ENCODE results near the gene TBC1D19. TPM values are rescaled to one million over a fixed set of nuclear protein-coding genes. Genes with fewer than 3 reads are reported as not detected.
"Not testable (repeated sequence)": the region's sequence is repeated elsewhere in the genome, so short reads cannot be mapped to it uniquely, and the experiment has no call there.

TBC1D19 gene
- total and polyA plus RNA-seq, 2 donors from 2014 or later: 10.8 to 19.1 TPM

- Histone ChIP-seq H3K9ac (ENCODE audit: low read length in 3 of 3) (no peak overlapping the region), H3K9me3 (ENCODE audit: control insufficient read depth in 2 of 3, insufficient read depth in 1 of 3, low read length in 3 of 3) (no peaks in the 10 kb centered on the region), H3K4me1 (ENCODE audit: control insufficient read depth in 2 of 3, insufficient read depth in 2 of 3, low read depth in 1 of 3, low read length in 3 of 3) (no peaks in the 10 kb centered on the region), H3K4me3 (ENCODE audit: low read length in 3 of 3) (no peak overlapping the region), H3K27me3 (ENCODE audit: control insufficient read depth, insufficient read depth, low read length) (no peaks in the 10 kb centered on the region), H3K36me3 (ENCODE audit: control insufficient read depth in 2 of 3, insufficient read depth in 3 of 3, low read length in 3 of 3) (peaks cover 0 to 10% (median 2%) of the 10 kb centered on the region in 3 donors), H3K27ac (ENCODE audit: low read depth in 2 of 2, low read length in 2 of 2) (no peak overlapping the region)
- no peak for TF ChIP-seq CTCF (IDR thresholded peaks at IDR 0.05; ENCODE audit: borderline replicate concordance, extremely low read depth, insufficient read depth)
- DNase-seq (no peak), FAIRE-seq (no peak)
- intact Hi-C loops (cut with DNase I): no loop called here
These were observed 37.5 kb downstream of the TBC1D19 start for GRCh38 chr4:26621366-26621765.

- Histone ChIP-seq H3K4me1 (ENCODE audit: control insufficient read depth in 2 of 3, insufficient read depth in 2 of 3, low read depth in 1 of 3, low read length in 3 of 3) (no peaks in the 10 kb centered on the region), H3K27ac (ENCODE audit: low read depth in 2 of 2, low read length in 2 of 2) (no peak overlapping the region), H3K9me3 (ENCODE audit: control insufficient read depth in 2 of 3, insufficient read depth in 1 of 3, low read length in 3 of 3) (no peaks in the 10 kb centered on the region), H3K9ac (ENCODE audit: low read length in 3 of 3) (no peak overlapping the region), H3K36me3 (ENCODE audit: control insufficient read depth in 2 of 3, insufficient read depth in 3 of 3, low read length in 3 of 3) (peaks cover 0 to 10% (median 0%) of the 10 kb centered on the region in 3 donors), H3K27me3 (ENCODE audit: control insufficient read depth, insufficient read depth, low read length) (no peaks in the 10 kb centered on the region), H3K4me3 (ENCODE audit: low read length in 3 of 3) (no peak overlapping the region)
- FAIRE-seq: no peak
- intact Hi-C loops (cut with DNase I): no loop called here
- TF ChIP-seq CTCF (IDR thresholded peaks at IDR 0.05; ENCODE audit: borderline replicate concordance, extremely low read depth, insufficient read depth): no peak
- no peak for DNase-seq
These were observed 39.0 kb downstream of the TBC1D19 start for GRCh38 chr4:26622913-26623312.

DNA sequence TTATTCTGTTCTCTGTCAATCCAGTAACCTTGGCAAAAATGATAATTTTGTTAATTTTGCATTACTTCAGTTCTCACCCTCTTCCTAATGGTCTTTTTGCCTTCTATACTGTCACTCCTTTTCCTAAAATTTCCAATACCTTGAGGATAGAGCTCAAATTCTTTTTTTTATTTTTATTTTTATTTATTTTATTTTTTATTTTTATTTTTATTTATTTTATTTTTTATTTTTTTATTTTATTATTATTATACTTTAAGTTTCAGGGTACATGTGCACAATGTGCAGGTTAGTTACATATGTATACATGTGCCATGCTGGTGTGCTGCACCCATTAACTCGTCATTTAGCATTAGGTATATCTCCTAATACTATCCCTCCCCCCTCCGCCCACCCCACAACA lies 42.8 kb downstream of the TBC1D19 start:
- H3K9me3 ChIP-seq (ENCODE audit: control insufficient read depth in 2 of 3, insufficient read depth in 1 of 3, low read length in 3 of 3); FAIRE-seq: not testable (repeated sequence)

GRCh38 chr4:26632916-26633315 lies 49.0 kb downstream of the TBC1D19 start:
- Histone ChIP-seq H3K4me1 (ENCODE audit: control insufficient read depth in 2 of 3, insufficient read depth in 2 of 3, low read depth in 1 of 3, low read length in 3 of 3) (no peaks in the 10 kb centered on the region), H3K9ac (ENCODE audit: low read length in 3 of 3) (no peak overlapping the region), H3K27ac (ENCODE audit: low read depth in 2 of 2, low read length in 2 of 2) (no peak overlapping the region), H3K9me3 (ENCODE audit: control insufficient read depth in 2 of 3, insufficient read depth in 1 of 3, low read length in 3 of 3) (no peaks in the 10 kb centered on the region), H3K27me3 (ENCODE audit: control insufficient read depth, insufficient read depth, low read length) (no peaks in the 10 kb centered on the region), H3K4me3 (ENCODE audit: low read length in 3 of 3) (no peak overlapping the region), H3K36me3 (ENCODE audit: control insufficient read depth in 2 of 3, insufficient read depth in 3 of 3, low read length in 3 of 3) (no peaks in the 10 kb centered on the region)
- DNase-seq (no peak), FAIRE-seq (no peak)
- intact Hi-C loops (cut with DNase I): no loop called here
- no peak for TF ChIP-seq CTCF (IDR thresholded peaks at IDR 0.05; ENCODE audit: borderline replicate concordance, extremely low read depth, insufficient read depth)

More for the DNA sequence above, 42.8 kb downstream of the TBC1D19 start:
- intact Hi-C loops (cut with DNase I); H3K4me3 ChIP-seq (ENCODE audit: low read length in 3 of 3); DNase-seq; H3K9ac ChIP-seq (ENCODE audit: low read length in 3 of 3); H3K36me3 ChIP-seq (ENCODE audit: control insufficient read depth in 2 of 3, insufficient read depth in 3 of 3, low read length in 3 of 3); H3K27me3 ChIP-seq (ENCODE audit: control insufficient read depth, insufficient read depth, low read length); H3K27ac ChIP-seq (ENCODE audit: low read depth in 2 of 2, low read length in 2 of 2); H3K4me1 ChIP-seq (ENCODE audit: control insufficient read depth in 2 of 3, insufficient read depth in 2 of 3, low read depth in 1 of 3, low read length in 3 of 3): not testable (repeated sequence)
